ENCODE measurements around the gene ACADSB.

The ACADSB gene

GRCh38 chr10:123103944-123104343 lies 95.1 kb downstream of the ACADSB start:
- no peak for DNase-seq

Data from inflammatory macrophage treated with lipopolysaccharide for 4 hours (primary cell).